Subcutaneous adipose tissue (tissue), 4 donors: Measurements from ENCODE around the gene KBTBD12. TPM values are rescaled to one million over a fixed set of nuclear protein-coding genes. Genes with fewer than 3 reads are reported as not detected.

Experiments
- CTCF ChIP-seq: fragments of 450-650 bp; IDR thresholded peaks from one replicate; pipeline ENCODE4 v1.5.1; 2016; ENCODE audit warnings: low read depth, mild to moderate bottlenecking, control low read depth, antibody characterized with exemption, moderate library complexity
- total RNA-seq, 4 donors: library from RNA; depleted of rRNA; stranded (reverse); fragments of >200 nt; gene quantifications; one replicate each; pipeline ENCODE4 v1.1.0, GENCODE V29; 2016

KBTBD12 gene
- total RNA-seq, 4 donors from 2014 or later, result 0.68 to 1.5 TPM; not detected in 2

GRCh38 chr3:127959041-127959440 lies 44.0 kb downstream of the KBTBD12 start:
- no peak for TF ChIP-seq CTCF

GRCh38 chr3:127959873-127960272 lies 44.8 kb downstream of the KBTBD12 start:
- TF ChIP-seq CTCF, result no peak

GRCh38 chr3:127960421-127960965 lies 45.5 kb downstream of the KBTBD12 start:
- no peak for TF ChIP-seq CTCF

- no peak for TF ChIP-seq CTCF
Measured at GRCh38 chr3:127961124-127961523, 46.1 kb downstream of the KBTBD12 start.

GRCh38 chr3:127961963-127962362 lies 46.9 kb downstream of the KBTBD12 start:
- TF ChIP-seq CTCF, result no peak

- TF ChIP-seq CTCF, result no peak
Measured at GRCh38 chr3:127962937-127963336, 47.9 kb downstream of the KBTBD12 start.

- TF ChIP-seq CTCF, result no peak
Measured at GRCh38 chr3:127964053-127964452, 49.0 kb downstream of the KBTBD12 start.
